Tibial nerve (tissue), 4 donors: ENCODE measurements around the gene MBOAT1.

Source experiments
- CTCF ChIP-seq, 5 experiments: fragments of 200-600 bp in 3 of 5; fragments of 450-650 bp in 2 of 5; sonication (generic) in 3 of 5; IDR thresholded peaks; one replicate each; pipeline ENCODE4 v1.5.1; 2016 to 2019; ENCODE audit warnings: antibody characterized with exemption in 5 of 5, mild to moderate bottlenecking in 3 of 5, moderate library complexity in 2 of 5
- EP300 ChIP-seq, 2 donors: sonication (generic); formaldehyde crosslinking; IDR thresholded peaks; one replicate each; pipeline ENCODE4 v1.6.1; 2017; ENCODE audit warnings: antibody characterized with exemption in 2 of 2, mild to moderate bottlenecking in 1 of 2

- no peak for TF ChIP-seq CTCF (IDR thresholded peaks at IDR 0.05)
- no peak for TF ChIP-seq EP300 (IDR thresholded peaks at IDR 0.05)
Measured at GRCh38 chr6:20220359-20220758, 8.1 kb upstream of the MBOAT1 start.
